Stimulated activated CD4-positive, alpha-beta T cell treated with anti-CD3 and anti-CD28 coated beads, Interleukin-1b, Interleukin-23, amount 100 ng/mL, for 1 hour (primary cell): ENCODE results near the gene CLDN24.

Source experiments
- DNase-seq, 2 donors: peaks; one replicate each; pipeline ENCODE4 v3.0.0-alpha.2; 2020; ENCODE audit warnings: low read depth in 2 of 2

CLDN24 gene

DNA sequence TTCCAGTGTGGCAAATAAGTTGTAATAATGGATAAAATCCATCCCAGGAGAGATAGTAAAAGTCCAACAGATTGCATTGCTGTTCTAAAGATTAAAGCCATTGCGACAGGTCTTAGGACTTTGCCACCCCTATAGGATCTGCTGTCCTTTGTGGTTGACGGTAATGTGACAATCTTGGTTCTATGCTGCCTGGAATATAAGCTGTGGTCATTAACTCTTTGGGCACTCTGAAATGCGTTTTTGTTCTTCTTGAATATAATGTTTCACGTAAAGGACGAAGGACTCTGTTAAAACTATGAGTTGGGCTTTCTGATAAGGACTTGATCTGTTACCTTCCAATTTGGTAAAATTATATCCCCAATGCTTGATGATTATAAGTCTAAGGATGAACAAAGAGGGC is at the start of gene CLDN24:
Gene CLDN24 (minus strand): TSS at position 101 of the 400 bp plus-strand sequence. CDS start 0 bp downstream, at position 101.
- DNase-seq: no peak

DNA sequence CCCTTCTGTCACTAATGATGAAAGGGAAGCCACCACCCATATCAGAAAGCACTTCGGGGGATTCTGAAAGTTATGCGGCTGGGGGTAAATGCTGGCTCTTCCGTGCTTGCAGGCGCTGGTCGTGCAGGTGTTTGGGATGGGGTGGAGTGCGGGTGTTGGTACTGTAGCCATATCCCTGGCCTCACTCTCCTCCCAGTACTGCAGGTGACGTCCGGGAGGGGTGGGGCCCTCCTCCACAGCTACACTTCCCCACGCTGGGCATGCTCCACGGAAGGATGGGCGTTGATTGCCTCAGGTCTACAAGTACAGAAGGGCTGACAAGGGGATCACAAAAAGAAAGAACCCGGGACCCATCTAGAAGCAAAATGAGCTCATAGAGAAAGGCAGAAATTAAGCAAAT is 48.6 kb upstream of the CLDN24 start:
- DNase-seq: no peak

DNA sequence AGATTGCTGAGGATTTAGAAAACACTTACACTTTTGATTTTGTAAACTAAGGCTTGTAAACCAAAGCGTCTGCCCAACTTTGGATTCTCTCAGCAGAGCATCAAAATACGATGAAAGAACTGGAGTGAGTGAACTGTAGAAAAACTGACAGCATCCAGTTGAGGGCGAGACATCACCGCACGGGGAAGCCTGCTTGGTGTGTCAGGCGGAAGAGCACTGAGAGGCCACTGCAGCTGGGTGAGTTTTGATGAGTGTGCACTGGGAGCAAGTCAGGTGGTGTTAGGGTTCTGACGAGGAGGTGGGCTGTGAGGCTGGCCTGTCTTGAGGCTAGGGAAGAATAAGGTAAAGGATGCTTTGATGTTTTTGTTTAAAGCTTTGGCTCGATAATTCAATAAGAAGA is 46.8 kb upstream of the CLDN24 start:
- no peak for DNase-seq

GRCh38 chr4:183366206-183366835 is 44.1 kb upstream of the CLDN24 start:
- no peak for DNase-seq

- DNase-seq: no peak
Observed at GRCh38 chr4:183364025-183364424, 41.8 kb upstream of the CLDN24 start.

GRCh38 chr4:183362916-183363542 is 40.8 kb upstream of the CLDN24 start:
- DNase-seq: no peak

DNA sequence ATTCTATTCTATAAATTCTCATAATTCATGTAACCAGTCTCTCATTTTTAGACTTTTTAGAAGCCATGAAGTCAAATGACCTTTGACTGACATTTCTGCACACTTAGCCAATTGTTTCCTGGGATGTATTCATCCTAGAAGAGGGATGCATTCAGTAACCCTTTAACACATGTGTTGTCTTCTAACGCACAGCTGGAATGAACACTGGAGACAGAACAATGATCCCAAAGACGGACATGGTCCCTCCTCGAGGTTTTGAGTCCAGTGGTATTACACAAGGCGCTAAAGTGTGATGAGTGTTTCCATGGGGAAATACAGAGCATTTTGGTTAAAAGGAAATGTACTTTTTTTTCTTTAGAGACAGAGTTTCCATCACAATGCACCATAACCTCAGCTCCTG is 39.8 kb upstream of the CLDN24 start:
- no peak for DNase-seq

GRCh38 chr4:183360161-183360919 is 38.1 kb upstream of the CLDN24 start:
- no peak for DNase-seq

DNA sequence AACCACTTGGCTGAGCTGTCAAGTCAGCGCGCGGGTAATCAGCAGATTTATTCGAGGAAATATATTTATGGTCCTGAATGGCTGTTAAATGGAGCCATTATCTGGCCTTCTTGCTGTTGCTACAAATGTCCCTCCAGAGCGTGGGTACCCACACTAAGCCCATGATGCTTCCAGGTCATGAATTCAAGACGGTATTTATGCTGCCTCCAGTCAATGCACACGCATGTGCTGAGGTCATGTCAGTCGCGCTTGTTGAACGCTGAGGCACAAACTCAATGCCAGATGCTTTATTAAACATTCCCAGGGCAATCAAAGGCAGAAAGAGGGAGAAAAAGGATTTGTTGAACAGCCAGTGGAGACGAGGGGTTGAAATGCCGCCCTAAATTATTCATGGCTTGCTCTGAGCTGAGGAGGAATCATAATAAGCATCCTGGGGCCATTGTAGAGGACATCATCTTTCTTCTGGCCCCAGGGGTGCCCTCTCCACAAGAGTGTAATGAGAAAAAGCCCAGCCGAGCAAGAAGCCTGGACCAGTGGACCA is 36.1 kb upstream of the CLDN24 start:
- DNase-seq: no peak

DNA sequence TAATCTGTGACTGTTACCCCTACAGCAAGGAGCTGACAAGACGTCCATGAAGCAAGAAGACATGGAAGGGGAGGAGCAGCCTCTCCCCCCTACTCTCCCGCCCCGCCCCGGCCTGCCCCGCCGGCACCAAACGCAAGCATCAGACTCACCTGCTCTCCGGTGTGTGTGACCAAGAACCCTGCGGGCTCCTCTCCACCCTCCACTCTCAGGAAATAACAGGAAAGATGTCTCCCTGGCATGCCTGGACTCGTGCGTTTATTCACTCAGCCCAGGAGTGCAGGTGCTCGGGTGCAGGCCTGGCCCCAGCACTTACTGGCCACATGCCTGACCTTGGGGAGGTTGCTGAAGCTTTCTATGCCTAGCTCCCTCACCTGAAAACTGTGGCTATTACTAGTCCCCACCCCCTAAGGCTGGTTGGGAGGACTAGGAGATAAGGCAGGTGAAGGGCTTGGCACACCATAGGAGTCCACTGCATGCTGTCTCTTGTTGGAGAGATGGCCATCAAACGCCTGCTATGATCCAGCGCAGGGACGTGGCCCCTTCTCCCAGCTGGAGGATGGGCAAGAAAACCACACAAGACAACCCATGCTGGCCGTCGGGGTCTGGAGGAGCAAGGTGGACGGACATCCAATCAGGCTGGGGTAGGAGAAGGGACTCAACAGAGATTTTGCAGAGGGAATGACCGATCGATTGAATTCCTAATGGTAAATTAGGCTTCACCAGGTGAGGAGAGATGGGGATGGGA is 34.9 kb upstream of the CLDN24 start:
- DNase-seq: no peak

- DNase-seq: no peak
Observed at GRCh38 chr4:183356173-183356830, 34.1 kb upstream of the CLDN24 start.

DNA sequence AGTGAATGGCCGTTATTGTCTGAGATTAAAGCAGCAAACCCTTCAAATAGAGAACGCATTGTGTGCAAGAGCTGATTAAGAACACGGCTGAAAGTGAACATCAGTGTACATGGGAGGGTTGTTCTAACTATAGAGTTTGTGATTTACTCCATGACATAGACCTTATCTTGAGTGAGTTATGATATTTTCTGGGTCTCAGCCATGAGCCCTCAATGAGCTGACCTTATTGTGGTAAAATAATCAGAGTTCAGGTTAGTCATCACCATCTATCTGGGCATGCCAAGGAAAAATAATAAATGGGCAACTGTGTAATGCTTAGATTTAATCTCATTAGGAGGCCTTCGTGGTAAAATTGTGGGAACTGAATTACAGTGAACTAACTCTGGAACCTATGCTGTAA is 33.2 kb upstream of the CLDN24 start:
- DNase-seq: no peak

DNA sequence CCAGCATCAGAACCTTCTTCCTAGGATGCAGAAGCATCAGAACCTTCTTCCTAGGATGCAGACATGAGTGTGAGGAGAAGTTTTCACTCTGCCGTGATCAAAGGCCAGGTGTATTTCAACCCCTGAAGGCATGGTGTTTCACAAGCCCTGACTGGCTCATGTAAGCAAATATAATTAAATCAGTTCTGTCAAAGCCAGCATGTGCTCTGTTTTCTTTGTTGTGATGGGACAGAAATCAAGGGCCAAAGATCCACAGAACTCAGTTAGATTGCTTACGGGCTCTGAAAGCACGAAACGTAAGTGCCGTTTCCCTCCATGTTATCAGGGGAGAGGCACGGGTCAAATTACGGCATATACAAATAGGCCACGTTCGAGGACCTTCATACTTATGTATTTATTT is 32.0 kb upstream of the CLDN24 start:
- no peak for DNase-seq

GRCh38 chr4:183353557-183353956 is 31.3 kb upstream of the CLDN24 start:
- DNase-seq: no peak

GRCh38 chr4:183352546-183352945 is 30.3 kb upstream of the CLDN24 start:
- DNase-seq: no peak

GRCh38 chr4:183350317-183351071 is 28.3 kb upstream of the CLDN24 start:
- DNase-seq: no peak

GRCh38 chr4:183349673-183350072 is 27.4 kb upstream of the CLDN24 start:
- DNase-seq: no peak

DNA sequence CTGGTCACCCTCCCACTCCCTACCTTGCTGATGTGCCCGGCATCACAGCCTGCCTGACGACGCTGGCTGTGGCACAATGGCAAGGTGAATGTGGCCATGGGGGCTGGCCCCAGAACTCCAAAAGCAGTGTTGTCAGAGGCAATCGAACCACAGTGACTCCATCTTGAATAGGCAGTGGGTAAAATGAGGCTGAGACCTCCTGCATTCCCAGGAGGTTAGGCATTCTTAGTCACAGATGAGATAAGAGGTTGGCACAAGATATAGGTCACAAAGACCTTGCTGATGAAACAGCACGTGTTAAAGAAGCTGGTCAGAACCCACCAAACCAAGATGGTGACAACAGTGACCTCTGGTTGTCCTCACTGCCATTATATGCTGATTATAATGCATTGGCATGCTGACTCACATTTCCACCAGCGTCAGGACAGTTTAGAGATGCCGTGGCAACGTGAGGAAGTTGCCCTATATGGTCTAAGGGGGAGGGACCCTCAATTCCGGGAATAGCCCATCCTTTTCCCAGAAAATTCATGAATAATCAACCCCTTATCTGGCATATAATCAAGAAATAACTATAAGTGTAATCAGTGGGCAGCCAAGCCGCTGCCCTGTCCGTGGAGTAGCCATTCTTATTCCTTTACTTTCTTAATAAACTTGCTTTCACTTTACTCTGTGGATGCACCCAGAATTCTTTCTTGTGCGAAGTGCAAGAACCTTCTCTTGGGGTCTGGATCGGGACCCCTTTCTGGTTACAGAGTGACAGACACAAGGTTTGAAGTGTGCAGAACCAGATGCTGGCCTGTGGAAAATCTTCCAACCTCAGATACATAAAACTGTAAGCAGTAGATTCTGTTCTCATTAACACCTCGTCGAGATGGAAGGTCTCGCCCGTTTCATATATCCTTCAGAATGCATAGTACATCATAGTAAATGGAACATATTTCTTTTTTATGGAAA is 26.8 kb upstream of the CLDN24 start:
- no peak for DNase-seq

DNA sequence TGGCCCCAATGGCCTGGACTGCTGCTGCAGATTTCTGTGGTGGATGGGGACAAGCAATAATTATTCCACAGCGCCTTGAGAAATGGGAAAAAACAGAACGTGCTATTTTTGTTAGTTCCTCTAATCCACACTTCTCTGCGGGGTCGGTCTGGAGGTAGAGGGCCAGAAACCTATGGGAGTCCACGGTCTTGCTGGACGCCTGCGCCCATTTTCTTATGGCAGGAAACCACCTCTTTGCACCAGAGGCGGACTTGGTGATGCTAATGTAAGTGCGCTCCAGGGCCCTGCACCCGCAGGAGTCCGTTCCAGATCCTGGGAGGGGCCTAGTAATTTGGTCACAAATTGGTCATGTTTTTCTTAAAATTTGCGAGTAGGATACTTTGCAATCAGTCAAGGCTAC is 25.9 kb upstream of the CLDN24 start:
- DNase-seq: no peak

GRCh38 chr4:183347566-183347965 is 25.3 kb upstream of the CLDN24 start:
- no peak for DNase-seq
